GM20000 (cell line): ENCODE data around the gene UFD1.

Source experiments
- DNase-seq: peaks from one replicate; pipeline ENCODE4 v3.0.0; 2012; ENCODE audit warnings: low spot score
- CTCF ChIP-seq: IDR thresholded peaks from 2 replicates; pipeline ENCODE4 v1.5.1; 2012; ENCODE audit warnings: mild to moderate bottlenecking, control low read depth; ENCODE audit errors: extremely low read depth, missing control alignments

The UFD1 gene

GRCh38 chr22:19453718-19454117 is 25.3 kb downstream of the UFD1 start:
- no peak for TF ChIP-seq CTCF

GRCh38 chr22:19451570-19451969 is 27.4 kb downstream of the UFD1 start:
- no peak for TF ChIP-seq CTCF
- DNase-seq = no peak

More at GRCh38 chr22:19453718-19454117, 25.3 kb downstream of the UFD1 start:
- DNase-seq = no peak

GRCh38 chr22:19450363-19451175 is 28.4 kb downstream of the UFD1 start:
- no peak for TF ChIP-seq CTCF
- no peak for DNase-seq

GRCh38 chr22:19449422-19449767 is 29.6 kb downstream of the UFD1 start:
- no peak for TF ChIP-seq CTCF
- no peak for DNase-seq

- peak; percentile 60 for DNase-seq
- TF ChIP-seq CTCF = no peak
These were observed 30.1 kb downstream of the UFD1 start for GRCh38 chr22:19448739-19449421.

GRCh38 chr22:19448076-19448607 is 30.9 kb downstream of the UFD1 start:
- DNase-seq = peak; percentile 80
- TF ChIP-seq CTCF = no peak
